Bronchial epithelial cell (primary cell): Measurements from ENCODE around the gene SRGAP1. TPM values are rescaled to one million over a fixed set of nuclear protein-coding genes. Genes with fewer than 3 reads are reported as not detected.

Experiments
- DNase-seq: peaks from one replicate; pipeline ENCODE4 v3.0.0-alpha.2; 2010; ENCODE audit warnings: low read depth
- FAIRE-seq: peaks from 2 replicates; lab custom pipeline; 2011; peaks lifted over from hg19 to GRCh38; lab: Jason Lieb, UNC
- H3K27me3 ChIP-seq: 2 replicates; pipeline ENCODE4 v1.5.1; 2011; ENCODE audit warnings: low read length; ENCODE audit not compliant: control insufficient read depth, insufficient read depth
- H3K36me3 ChIP-seq: 2 replicates; pipeline ENCODE4 v1.5.1; 2011; ENCODE audit warnings: low read length; ENCODE audit not compliant: control insufficient read depth, insufficient read depth
- H3K4me3 ChIP-seq: 2 replicates; pipeline ENCODE4 v1.5.1; 2011; ENCODE audit warnings: mild to moderate bottlenecking, low read depth, low read length, control low read depth
- total RNA-seq: library from RNA; depleted of rRNA; stranded (reverse); fragments of >200 nt; gene quantifications from 2 replicates; pipeline ENCODE4 v1.2.1, GENCODE V29; 2014
- TF ChIP-seq, protein P1 (sequence below): IDR thresholded peaks from 2 replicates; pipeline ENCODE4 v1.5.1; 2011; ENCODE audit warnings: mild to moderate bottlenecking, moderate library complexity, low read length, control low read depth, inconsistent platforms; ENCODE audit not compliant: insufficient read depth, severe bottlenecking

SRGAP1 gene
- total RNA-seq, 1 donor from 2014 or later, result 4.5 TPM

DNA sequence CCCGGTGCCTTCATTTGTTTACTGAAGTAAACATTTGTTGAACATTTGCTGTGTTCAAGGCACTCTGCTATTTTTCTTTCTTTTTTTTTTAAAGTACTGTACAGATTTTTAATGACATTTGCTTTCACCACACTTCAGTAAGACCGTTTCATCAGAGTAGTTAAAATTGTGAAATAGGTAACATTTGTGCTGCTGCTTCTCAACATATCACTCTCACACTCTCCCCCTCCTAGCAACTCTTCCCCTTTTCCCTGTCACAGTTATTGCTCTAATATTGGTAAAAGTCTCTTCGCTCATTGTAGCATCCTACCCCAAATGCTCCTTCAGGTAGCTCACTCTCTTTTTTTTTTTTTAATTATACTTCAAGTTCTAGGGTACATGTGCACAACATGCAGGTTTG lies 49.6 kb downstream of the SRGAP1 start:
- Histone ChIP-seq H3K4me3 (no peak overlapping the region), H3K36me3 (no peaks in the 10 kb centered on the region), H3K27me3 (no peaks in the 10 kb centered on the region)
- DNase-seq, result no peak
- FAIRE-seq, result no peak
- TF ChIP-seq, protein P1, sequence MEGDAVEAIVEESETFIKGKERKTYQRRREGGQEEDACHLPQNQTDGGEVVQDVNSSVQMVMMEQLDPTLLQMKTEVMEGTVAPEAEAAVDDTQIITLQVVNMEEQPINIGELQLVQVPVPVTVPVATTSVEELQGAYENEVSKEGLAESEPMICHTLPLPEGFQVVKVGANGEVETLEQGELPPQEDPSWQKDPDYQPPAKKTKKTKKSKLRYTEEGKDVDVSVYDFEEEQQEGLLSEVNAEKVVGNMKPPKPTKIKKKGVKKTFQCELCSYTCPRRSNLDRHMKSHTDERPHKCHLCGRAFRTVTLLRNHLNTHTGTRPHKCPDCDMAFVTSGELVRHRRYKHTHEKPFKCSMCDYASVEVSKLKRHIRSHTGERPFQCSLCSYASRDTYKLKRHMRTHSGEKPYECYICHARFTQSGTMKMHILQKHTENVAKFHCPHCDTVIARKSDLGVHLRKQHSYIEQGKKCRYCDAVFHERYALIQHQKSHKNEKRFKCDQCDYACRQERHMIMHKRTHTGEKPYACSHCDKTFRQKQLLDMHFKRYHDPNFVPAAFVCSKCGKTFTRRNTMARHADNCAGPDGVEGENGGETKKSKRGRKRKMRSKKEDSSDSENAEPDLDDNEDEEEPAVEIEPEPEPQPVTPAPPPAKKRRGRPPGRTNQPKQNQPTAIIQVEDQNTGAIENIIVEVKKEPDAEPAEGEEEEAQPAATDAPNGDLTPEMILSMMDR, result no peak

GRCh38 chr12:63895841-63896240 lies 51.3 kb downstream of the SRGAP1 start:
- DNase-seq (no peak), FAIRE-seq (no peak)
- no peaks in the 10 kb centered on the region for H3K27me3 ChIP-seq
- H3K36me3 ChIP-seq, result no peaks in the 10 kb centered on the region
- no peak overlapping the region for H3K4me3 ChIP-seq
- TF ChIP-seq, protein P1, result no peak

DNA sequence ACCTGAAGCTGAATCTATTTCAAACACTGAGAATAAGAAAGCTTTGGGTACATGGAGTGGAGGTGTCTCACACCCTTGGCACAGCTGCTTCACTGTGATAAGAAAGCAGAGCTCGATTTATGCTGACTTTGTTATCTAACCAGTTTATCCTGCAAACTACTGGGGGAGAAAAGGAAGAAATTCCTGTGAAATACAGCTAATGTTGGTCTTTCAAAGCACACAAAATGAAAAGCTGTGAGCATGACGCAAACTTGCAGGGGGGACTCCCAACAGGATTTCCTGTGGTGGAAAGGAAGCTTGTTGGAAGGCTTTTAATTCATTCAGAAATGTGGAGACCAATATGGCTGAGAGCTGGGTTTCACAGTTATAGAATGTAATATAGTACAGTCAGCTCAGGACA lies 53.4 kb downstream of the SRGAP1 start:
- TF ChIP-seq, protein P1, result no peak
- no peaks in the 10 kb centered on the region for H3K27me3 ChIP-seq
- H3K4me3 ChIP-seq, result no peak overlapping the region
- H3K36me3 ChIP-seq, result no peaks in the 10 kb centered on the region
- FAIRE-seq, result no peak
- no peak for DNase-seq

DNA sequence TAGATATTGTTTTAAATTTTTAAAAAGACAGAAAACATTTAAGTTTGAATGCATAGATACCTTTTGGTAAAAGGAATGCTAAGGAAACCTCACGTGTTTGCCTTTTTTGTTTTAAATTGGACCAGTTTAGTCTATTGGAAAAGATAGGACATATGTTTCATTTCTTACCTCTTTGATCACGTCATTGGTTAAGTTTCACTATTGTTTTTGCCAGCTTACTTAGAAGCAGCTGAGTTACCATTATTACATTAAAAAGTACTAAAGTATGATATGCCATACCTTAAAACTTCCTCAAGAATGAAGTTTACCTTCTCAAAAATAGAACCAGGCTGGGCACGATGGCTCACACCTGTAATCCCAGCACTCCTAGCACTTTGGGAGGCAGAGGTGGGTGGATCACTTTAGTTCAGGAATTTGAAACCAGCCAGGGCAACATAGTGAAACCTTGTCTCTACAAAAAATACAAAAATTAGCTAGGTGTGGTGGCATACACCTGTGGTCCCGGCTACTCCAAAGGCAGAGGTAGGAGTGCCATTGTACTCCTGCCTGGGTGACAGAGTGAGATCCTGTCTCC lies 54.4 kb downstream of the SRGAP1 start:
- FAIRE-seq (no peak), DNase-seq (no peak)
- Histone ChIP-seq H3K36me3 (no peaks in the 10 kb centered on the region), H3K27me3 (no peaks in the 10 kb centered on the region), H3K4me3 (no peak overlapping the region)
- TF ChIP-seq, protein P1, result no peak

- Histone ChIP-seq H3K27me3 (no peaks in the 10 kb centered on the region), H3K4me3 (no peak overlapping the region), H3K36me3 (no peaks in the 10 kb centered on the region)
- FAIRE-seq (no peak), DNase-seq (no peak)
- TF ChIP-seq, protein P1, result no peak
Observed at GRCh38 chr12:63899396-63899795, 54.9 kb downstream of the SRGAP1 start.
